ENCODE data around the gene KCNH1.

The KCNH1 gene

GRCh38 chr1:210633636-210634035 lies 500.3 kb downstream of the KCNH1 start:
- no peak for DNase-seq

GRCh38 chr1:210633140-210633539 lies 500.8 kb downstream of the KCNH1 start:
- no peak for DNase-seq

GRCh38 chr1:210631399-210631798 lies 502.5 kb downstream of the KCNH1 start:
- DNase-seq, result peak; percentile 16 to 44

GRCh38 chr1:210629276-210629675 lies 504.7 kb downstream of the KCNH1 start:
- no peak for DNase-seq

GRCh38 chr1:210627755-210628154 lies 506.2 kb downstream of the KCNH1 start:
- no peak for DNase-seq

All from inflammatory macrophage (primary cell).